ENCODE results near the gene ZNRF3. TPM values are rescaled to one million over a fixed set of nuclear protein-coding genes. Genes with fewer than 3 reads are reported as not detected.

ZNRF3 gene
- total and polyA plus RNA-seq, 9 donors = 7.4 to 24.3 (median 11.6) TPM

GRCh38 chr22:28899199-28899853 lies 16.0 kb downstream of the ZNRF3 start:
- TF ChIP-seq EP300 (IDR thresholded peaks at IDR 0.05) = no peak
- TF ChIP-seq POLR2A (IDR thresholded peaks at IDR 0.05) = no peak
- TF ChIP-seq CTCF (IDR thresholded peaks at IDR 0.05) = no peak
- no peak overlapping the region for H3K27ac ChIP-seq
- 81 to 83% (median 83%) methylated on average over 9 of the region's 9 CpGs for WGBS, 3 donors
- H3K9me3 ChIP-seq = no peaks in the 10 kb centered on the region
- H3K4me3 ChIP-seq = no peak overlapping the region
- peaks cover 7% of the 10 kb centered on the region for H3K4me1 ChIP-seq (ENCODE audit: insufficient read depth)
- intact Hi-C loops (cut with DNase I) = no loop called here
- H3K36me3 ChIP-seq = no peaks in the 10 kb centered on the region
- peak in 2 of 5 donors; percentile 7 to 19 for DNase-seq
- H3K27me3 ChIP-seq = no peaks in the 10 kb centered on the region

- 88 to 95% (median 89%) methylated on average over 4 of the region's 4 CpGs for WGBS, 3 donors
- Histone ChIP-seq H3K4me1 (ENCODE audit: insufficient read depth) (peaks cover 15% of the 10 kb centered on the region), H3K4me3 (no peak overlapping the region), H3K9me3 (no peaks in the 10 kb centered on the region), H3K27ac (no peak overlapping the region), H3K36me3 (no peaks in the 10 kb centered on the region), H3K27me3 (no peaks in the 10 kb centered on the region)
- intact Hi-C loops (cut with DNase I) = no loop called here
- TF ChIP-seq CTCF (IDR thresholded peaks at IDR 0.05) (no peak), EP300 (IDR thresholded peaks at IDR 0.05) (no peak), POLR2A (IDR thresholded peaks at IDR 0.05) (no peak)
- no peak for DNase-seq
These were observed 17.1 kb downstream of the ZNRF3 start for GRCh38 chr22:28900379-28900925.

- Histone ChIP-seq H3K9me3 (no peaks in the 10 kb centered on the region), H3K36me3 (no peaks in the 10 kb centered on the region), H3K27me3 (no peaks in the 10 kb centered on the region), H3K4me1 (ENCODE audit: insufficient read depth) (peaks cover 22% of the 10 kb centered on the region), H3K4me3 (no peak overlapping the region), H3K27ac (no peak overlapping the region)
- TF ChIP-seq POLR2A (IDR thresholded peaks at IDR 0.05) = no peak
- TF ChIP-seq EP300 (IDR thresholded peaks at IDR 0.05) = no peak
- no peak for TF ChIP-seq CTCF (IDR thresholded peaks at IDR 0.05)
- WGBS, 3 donors = 79 to 87% (median 84%) methylated on average over 3 of the region's 3 CpGs
- no peak for DNase-seq
- intact Hi-C loops (cut with DNase I) = no loop called here
These were observed 19.1 kb downstream of the ZNRF3 start for GRCh38 chr22:28902490-28902889.

- peak overlapping the region in 1 of 2 donors; percentile 68 for H3K27ac ChIP-seq
- TF ChIP-seq POLR2A (IDR thresholded peaks at IDR 0.05) (no peak), CTCF (IDR thresholded peaks at IDR 0.05) (no peak), EP300 (IDR thresholded peaks at IDR 0.05) (no peak)
- intact Hi-C loops (cut with DNase I) = no loop called here
- H3K9me3 ChIP-seq = no peaks in the 10 kb centered on the region
- peaks cover 23% of the 10 kb centered on the region for H3K4me1 ChIP-seq (ENCODE audit: insufficient read depth)
- 25 to 40% (median 39%) methylated on average over 11 of the region's 11 CpGs for WGBS, 3 donors
- peak; percentile 40 to 58 (median 42) for DNase-seq
- no peaks in the 10 kb centered on the region for H3K27me3 ChIP-seq
- no peak overlapping the region for H3K4me3 ChIP-seq
- no peaks in the 10 kb centered on the region for H3K36me3 ChIP-seq
These were observed 19.7 kb downstream of the ZNRF3 start for GRCh38 chr22:28903080-28903479.
